NCI-H446 treated with DMSO at 0.1 percent for 48 hours (cell line): ENCODE measurements around the gene RAPGEF4.
"Not testable (repeated sequence)": the region's sequence is repeated elsewhere in the genome, so short reads cannot be mapped to it uniquely, and the experiment has no call there.

Experiments used
- DNase-seq: peaks from one replicate; lab custom pipeline; 2025; lab: John Stamatoyannopoulos, UW

The RAPGEF4 gene

GRCh38 chr2:172726172-172726735 is 9.4 kb upstream of the RAPGEF4 start:
- no peak for DNase-seq

- no peak for DNase-seq
Observed at GRCh38 chr2:172730411-172730810, 5.2 kb upstream of the RAPGEF4 start.

- no peak for DNase-seq
Observed at GRCh38 chr2:172734711-172735581, 699 bp upstream of the RAPGEF4 start.

GRCh38 chr2:172736424-172737174 is 954 bp downstream of the RAPGEF4 start:
- DNase-seq, result no peak

GRCh38 chr2:172739661-172740266 is 4.1 kb downstream of the RAPGEF4 start:
- no peak for DNase-seq

GRCh38 chr2:172740856-172741255 is 5.2 kb downstream of the RAPGEF4 start:
- DNase-seq, result no peak

GRCh38 chr2:172742931-172743540 is 7.4 kb downstream of the RAPGEF4 start:
- no peak for DNase-seq

GRCh38 chr2:172743898-172744297 is 8.3 kb downstream of the RAPGEF4 start:
- no peak for DNase-seq

GRCh38 chr2:172745636-172746035 is 10.0 kb downstream of the RAPGEF4 start:
- DNase-seq, result no peak

GRCh38 chr2:172748543-172748942 is 12.9 kb downstream of the RAPGEF4 start:
- not testable (repeated sequence) for DNase-seq

- DNase-seq, result no peak
Observed at GRCh38 chr2:172749388-172749787, 13.7 kb downstream of the RAPGEF4 start.

- no peak for DNase-seq
Observed at GRCh38 chr2:172751564-172751963, 15.9 kb downstream of the RAPGEF4 start.

GRCh38 chr2:172753610-172754009 is 18.0 kb downstream of the RAPGEF4 start:
- no peak for DNase-seq

- DNase-seq, result no peak
Observed at GRCh38 chr2:172759441-172759840, 23.8 kb downstream of the RAPGEF4 start.

- DNase-seq, result no peak
Observed at GRCh38 chr2:172761306-172761705, 25.7 kb downstream of the RAPGEF4 start.

- DNase-seq, result no peak
Observed at GRCh38 chr2:172762574-172762973, 26.9 kb downstream of the RAPGEF4 start.

GRCh38 chr2:172763079-172763478 is 27.4 kb downstream of the RAPGEF4 start:
- DNase-seq, result no peak

GRCh38 chr2:172765662-172766061 is 30.0 kb downstream of the RAPGEF4 start:
- no peak for DNase-seq

- DNase-seq, result no peak
Observed at GRCh38 chr2:172768401-172768800, 32.8 kb downstream of the RAPGEF4 start.

GRCh38 chr2:172769879-172770278 is 34.2 kb downstream of the RAPGEF4 start:
- no peak for DNase-seq

- DNase-seq, result no peak
Observed at GRCh38 chr2:172770887-172771286, 35.2 kb downstream of the RAPGEF4 start.

- no peak for DNase-seq
Observed at GRCh38 chr2:172772633-172773032, 37.0 kb downstream of the RAPGEF4 start.
